Tongue (tissue), 3 donors: ENCODE results near the gene VMP1. TPM values are rescaled to one million over a fixed set of nuclear protein-coding genes. Genes with fewer than 3 reads are reported as not detected.
"Not testable (repeated sequence)": the region's sequence is repeated elsewhere in the genome, so short reads cannot be mapped to it uniquely, and the experiment has no call there.

Experiments used
- DNase-seq: peaks from one replicate; pipeline ENCODE4 v3.0.0-alpha.2; 2015
- small RNA-seq: library from RNA; depleted of rRNA; stranded (forward); fragments of <200 nt; gene quantifications from one replicate; pipeline ENCODE3, GENCODE V24; 2014; ENCODE audit warnings: low replicate concordance
- total RNA-seq: library from RNA; depleted of rRNA; stranded (reverse); fragments of >200 nt; gene quantifications from one replicate; pipeline ENCODE4 v1.2.3, GENCODE V29; 2014

The VMP1 gene
- total RNA-seq, 1 donor from 2014 or later = 178 TPM

DNA sequence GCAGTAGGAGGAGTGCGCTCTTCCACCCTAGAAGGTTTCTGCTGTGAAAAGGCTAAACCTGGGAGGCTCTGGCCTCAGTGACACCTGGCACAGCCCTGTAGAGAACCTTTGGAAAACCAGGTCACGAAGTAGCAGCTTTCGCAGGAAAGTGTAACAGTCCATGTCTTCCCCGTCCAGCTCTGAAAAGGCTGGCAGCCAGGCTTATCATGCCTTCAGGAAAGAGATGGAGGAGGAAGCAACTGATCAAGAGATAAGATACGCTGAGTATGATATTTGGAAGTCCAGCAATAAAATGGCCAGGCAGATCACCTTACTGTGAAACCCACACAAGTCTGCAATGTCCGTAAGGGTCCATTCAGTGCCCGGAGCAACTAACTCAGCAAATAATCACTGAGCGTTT, 163.0 kb downstream of the VMP1 start:
- no peak for DNase-seq

DNA sequence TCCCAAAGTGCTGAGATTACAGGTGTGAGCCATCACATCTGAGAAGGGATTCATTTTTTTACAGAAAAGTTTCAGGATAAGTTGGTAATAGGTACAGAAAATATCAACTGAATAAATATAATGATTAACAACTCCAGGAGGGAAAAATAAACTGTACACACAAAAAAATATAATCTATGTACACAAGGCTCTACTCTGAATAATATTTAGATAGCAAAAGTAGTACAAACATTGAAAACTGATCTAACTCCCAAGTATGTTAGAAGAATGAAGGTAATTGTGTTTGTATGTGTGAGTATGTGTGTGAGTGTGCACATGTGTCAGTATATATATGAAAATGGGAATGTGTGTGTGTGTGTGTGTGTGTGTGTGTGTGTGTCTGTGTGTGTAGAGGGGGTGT, 164.9 kb downstream of the VMP1 start:
- DNase-seq = no peak

DNA sequence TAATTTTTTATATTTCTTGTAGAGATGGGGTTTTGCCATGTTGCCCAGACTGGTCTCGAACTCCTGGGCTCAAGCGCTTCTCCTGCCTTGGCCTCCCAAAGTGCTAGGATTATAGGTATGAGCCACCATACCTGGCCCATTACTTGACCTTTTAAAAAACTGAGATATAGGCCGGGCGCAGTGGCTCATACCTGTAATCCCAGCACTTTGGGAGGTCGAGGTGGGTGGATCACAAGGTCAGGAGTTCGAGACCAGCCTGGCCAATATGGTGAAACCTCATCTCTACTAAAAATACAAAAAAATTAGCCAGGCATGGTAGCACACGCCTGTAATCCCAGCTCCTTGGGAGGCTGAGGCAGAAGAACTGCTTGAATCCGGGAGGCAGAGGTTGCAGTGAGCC, 166.0 kb downstream of the VMP1 start:
- not testable (repeated sequence) for DNase-seq

DNA sequence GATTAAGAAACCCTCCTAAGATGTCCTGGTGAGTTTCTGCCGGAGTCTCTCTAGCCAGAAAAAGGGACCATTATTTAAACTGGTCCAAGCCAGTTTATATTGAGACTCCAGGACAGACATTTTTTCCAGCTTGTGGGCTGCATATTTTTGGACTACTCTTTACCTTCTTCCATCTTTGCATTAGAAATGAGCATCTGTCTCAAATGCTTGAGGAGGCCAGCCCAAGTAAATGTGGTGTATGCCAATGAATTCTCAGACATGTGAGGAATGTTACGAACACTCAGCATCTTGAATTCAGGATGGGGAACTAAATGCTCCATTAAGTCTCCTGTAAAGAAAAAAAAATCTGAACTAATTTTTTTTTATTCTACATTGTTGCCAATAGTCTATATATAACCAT, 166.9 kb downstream of the VMP1 start:
- no peak for DNase-seq

DNA sequence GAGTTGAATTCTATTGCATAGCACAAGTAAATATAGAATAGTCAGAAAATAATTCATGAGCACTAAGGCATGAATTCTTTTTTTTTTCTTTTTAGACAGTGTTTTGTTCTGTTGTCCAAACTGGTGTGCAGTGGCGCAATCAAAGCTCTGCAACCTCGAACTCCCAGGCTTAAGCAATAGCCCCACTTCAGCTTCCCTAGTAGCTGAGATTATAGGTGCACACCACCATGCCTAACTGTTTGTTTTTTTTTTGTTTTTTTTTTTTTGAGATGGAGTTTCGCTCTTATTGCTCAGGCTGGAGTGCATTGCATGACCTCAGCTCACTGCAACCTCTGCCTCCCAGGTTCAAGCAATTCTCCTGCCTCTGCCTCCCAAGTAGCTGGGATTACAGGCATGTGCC, 168.7 kb downstream of the VMP1 start:
- DNase-seq = no peak

DNA sequence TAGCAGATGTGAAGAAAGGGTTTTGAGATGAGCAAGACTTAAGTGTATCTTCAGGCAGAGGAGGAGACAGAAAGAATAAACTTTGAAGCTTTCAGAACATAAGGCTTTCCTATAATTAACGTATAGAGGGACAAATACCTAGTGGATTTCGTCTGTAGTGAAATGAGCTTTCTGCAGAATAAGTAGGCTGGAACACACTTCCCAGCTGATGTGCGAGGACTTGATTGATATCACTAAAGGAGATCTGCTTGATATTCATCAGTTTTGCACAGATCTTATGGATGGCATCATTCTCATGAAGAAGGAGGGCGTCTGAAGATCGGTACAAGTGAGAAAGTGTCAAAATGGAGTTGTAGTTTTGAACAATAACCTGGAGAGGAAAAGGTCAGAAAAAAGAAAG, 170.5 kb downstream of the VMP1 start:
- no peak for DNase-seq

DNA sequence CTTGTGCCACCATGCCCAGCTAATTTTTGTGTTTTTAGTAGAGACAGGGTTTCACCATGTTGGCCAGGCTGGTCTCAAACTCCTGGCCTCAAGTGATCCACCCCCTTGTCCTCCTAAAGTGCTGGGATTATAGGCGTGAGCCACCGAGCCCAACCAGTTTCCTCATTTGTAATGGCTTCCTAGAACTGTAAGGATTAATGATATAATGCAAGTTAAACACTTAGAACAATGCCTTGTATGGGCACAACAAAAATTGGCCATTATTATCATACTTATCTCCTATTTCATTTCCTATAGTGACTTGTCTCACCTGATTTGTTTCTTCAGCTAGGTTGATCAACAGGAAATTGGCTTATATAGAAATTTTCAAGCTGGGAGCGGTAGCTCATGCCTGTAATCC, 171.2 kb downstream of the VMP1 start:
- DNase-seq = no peak

DNA sequence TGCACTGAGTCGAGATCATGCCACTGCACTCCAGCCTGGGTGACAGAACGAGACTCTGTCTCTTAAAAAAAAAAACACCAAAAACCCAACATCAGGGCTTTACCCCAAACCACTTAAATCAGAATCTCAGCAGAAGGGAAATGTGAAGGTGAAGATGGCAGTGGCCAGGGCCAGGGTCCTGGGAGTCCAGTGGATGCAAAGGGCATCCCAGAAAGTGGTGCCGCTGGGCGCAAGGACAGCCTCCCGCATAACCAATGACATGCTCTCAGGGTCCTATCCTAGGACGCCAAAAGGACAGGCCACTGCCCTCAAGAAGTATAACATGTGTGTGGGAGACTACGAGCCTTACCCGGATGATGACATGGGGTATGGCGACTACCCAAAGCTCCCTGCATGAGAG, 177.4 kb downstream of the VMP1 start:
- no peak for DNase-seq

DNA sequence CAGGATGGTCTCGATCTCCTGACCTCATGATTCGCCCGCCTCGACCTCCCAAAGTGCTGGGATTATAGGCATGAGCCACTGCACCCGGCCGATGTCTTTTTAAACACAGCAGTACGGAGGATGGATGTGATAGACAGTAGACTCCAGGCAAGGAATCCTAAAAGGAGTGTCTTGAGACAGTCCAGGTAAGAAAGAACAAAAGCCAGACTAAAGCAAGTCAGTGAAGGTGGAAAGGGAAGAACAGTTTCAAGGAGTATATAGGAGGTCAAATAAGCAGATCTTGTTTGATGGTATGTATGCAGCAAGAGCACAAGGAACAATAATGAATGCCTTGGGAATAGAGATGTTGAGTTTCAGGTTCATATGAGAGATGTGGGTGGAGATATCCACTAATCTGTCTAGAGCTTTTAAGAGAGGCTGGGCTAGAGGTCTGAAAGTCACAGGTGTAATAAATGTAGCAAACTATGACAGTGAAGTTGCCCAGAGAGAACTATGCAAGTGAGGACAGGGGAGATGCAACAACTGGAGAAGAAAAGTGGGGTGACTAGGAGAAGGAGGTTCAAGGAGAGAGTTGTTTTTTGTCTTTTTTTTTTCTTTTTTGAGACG, 180.8 kb downstream of the VMP1 start:
- DNase-seq = no peak

DNA sequence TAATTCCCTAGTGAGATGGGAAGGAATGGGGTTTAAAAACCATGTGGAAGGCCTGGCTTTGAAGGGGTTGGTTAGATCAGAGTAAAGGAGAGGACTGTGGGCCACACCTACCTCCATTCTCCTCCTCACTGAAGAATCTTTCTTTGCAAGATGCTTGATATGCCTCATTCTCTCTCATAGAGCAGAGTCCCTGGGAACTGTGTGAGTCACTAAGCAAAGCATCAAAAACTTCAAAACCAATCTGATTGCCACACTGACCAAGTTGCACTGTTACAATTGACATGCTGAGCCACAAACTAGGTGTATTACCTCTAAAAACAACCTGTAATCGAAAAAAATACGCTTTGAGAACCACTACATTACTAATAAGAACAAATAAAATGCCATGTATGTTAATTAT, 183.3 kb downstream of the VMP1 start:
- DNase-seq = no peak

Small RNA genes within 50 kb of the gene (small RNA-seq; reads per million reads assigned to genes)
- gene AC040904.1 = not detected
- gene RNU6-450P = not detected

Other genes with a start within 250 kb of the VMP1 start
- gene DHX40, start 142.0 kb upstream of the VMP1 start, total RNA-seq = 67.4 TPM
- 319 TPM for gene CLTC, start 87.8 kb upstream of the VMP1 start, total RNA-seq
- gene PTRH2, start 224 bp upstream of the VMP1 start, total RNA-seq = 11.1 TPM
- 11.2 TPM for gene TUBD1, start 185.3 kb downstream of the VMP1 start, total RNA-seq
- gene RPS6KB1, start 185.5 kb downstream of the VMP1 start, total RNA-seq = 44.7 TPM